AG10803 (cell line): Measurements from ENCODE around the gene GPC1.

ENCODE experiments used
- DNase-seq: peaks from one replicate; pipeline ENCODE4 v3.0.0; 2010; ENCODE audit warnings: low read depth
- H3K4me3 ChIP-seq: 2 replicates; pipeline ENCODE4 v1.5.1; 2011; ENCODE audit warnings: mild to moderate bottlenecking, low read length, control low read depth
- CTCF ChIP-seq: conservative IDR thresholded peaks from 2 replicates; pipeline ENCODE4 v1.5.1; 2011; ENCODE audit warnings: mild to moderate bottlenecking, low read length, control low read depth, inconsistent platforms

Gene GPC1

DNA sequence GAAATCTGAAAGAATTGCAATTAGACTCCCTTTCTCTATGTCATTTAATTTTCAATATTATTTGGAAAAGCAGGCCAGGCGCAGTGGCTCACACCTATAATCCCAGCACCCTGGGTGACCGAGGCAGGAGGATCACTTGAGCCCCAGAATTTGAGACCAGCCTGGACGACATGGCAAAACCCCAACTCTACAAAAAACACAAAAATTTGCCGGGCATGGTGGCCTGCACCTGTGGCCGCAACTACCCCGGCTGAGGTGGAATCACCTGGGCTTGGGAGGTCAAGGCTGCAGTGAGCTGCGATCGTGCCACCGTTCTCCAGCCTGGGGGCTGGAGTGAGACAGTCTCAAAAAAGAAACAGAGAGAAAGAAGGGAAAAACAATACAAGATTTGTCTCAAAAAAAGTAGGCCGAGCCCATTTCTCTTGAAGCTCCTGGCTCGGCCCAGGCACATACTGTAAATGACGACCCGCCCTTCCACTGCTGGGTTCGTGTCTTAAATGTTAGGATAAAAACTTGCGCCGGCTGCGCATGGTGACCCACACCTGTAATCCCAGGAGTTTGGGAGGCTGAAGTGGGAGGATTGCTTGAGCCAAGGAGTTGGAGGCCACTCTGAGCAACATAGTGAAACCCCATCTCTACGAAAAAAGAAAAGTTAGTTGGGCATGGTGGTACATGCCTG is 31.1 kb upstream of the GPC1 start:
- TF ChIP-seq CTCF: no peak
- no peak overlapping the region for H3K4me3 ChIP-seq
- DNase-seq: no peak

GRCh38 chr2:240405133-240405532 is 30.3 kb upstream of the GPC1 start:
- TF ChIP-seq CTCF: no peak
- no peak overlapping the region for H3K4me3 ChIP-seq
- DNase-seq: no peak

GRCh38 chr2:240405684-240406313 is 29.7 kb upstream of the GPC1 start:
- H3K4me3 ChIP-seq: no peak overlapping the region
- DNase-seq: no peak
- no peak for TF ChIP-seq CTCF

GRCh38 chr2:240407090-240407489 is 28.4 kb upstream of the GPC1 start:
- H3K4me3 ChIP-seq: no peak overlapping the region
- no peak for DNase-seq
- no peak for TF ChIP-seq CTCF

DNA sequence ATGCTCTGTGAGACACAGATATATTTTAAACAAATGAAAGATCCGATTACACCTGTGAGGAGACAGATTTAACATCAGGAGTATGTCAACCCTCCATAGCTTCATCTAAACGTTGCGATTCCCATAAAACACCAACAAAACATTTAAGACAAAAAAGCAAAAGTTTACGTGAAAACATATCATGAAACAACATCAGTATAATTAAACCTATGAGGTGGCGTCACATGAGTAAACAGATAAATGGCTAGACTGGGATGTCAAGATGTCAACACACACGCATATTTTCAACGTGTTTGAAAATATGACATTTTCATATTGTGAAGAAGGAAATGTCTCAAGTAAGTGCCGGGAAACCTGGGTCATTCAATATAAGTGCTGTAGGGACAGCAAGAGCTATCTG is 25.5 kb upstream of the GPC1 start:
- DNase-seq: no peak
- no peak overlapping the region for H3K4me3 ChIP-seq
- TF ChIP-seq CTCF: no peak

GRCh38 chr2:240410808-240411207 is 24.7 kb upstream of the GPC1 start:
- no peak for TF ChIP-seq CTCF
- H3K4me3 ChIP-seq: no peak overlapping the region
- no peak for DNase-seq
